Activated T-cell treated with anti-CD3 and anti-CD28 coated beads, Interleukin-2, amount 50 U/mL, for 1 hour (primary cell): Measurements from ENCODE around the gene RERG.
"Not testable (repeated sequence)": the region's sequence is repeated elsewhere in the genome, so short reads cannot be mapped to it uniquely, and the experiment has no call there.

Source experiments
- DNase-seq: peaks from one replicate; pipeline ENCODE4 v3.0.0-alpha.2; 2020

The RERG gene

GRCh38 chr12:15130541-15130940, 90.7 kb downstream of the RERG start:
- no peak for DNase-seq

- no peak for DNase-seq
Measured at GRCh38 chr12:15123401-15123800, 97.8 kb downstream of the RERG start.

GRCh38 chr12:15122344-15122743, 98.9 kb downstream of the RERG start:
- no peak for DNase-seq

GRCh38 chr12:15118955-15119354, 102.3 kb downstream of the RERG start:
- no peak for DNase-seq

- no peak for DNase-seq
Measured at GRCh38 chr12:15116983-15117382, 104.2 kb downstream of the RERG start.

- DNase-seq = no peak
Measured at GRCh38 chr12:15116086-15116485, 105.1 kb downstream of the RERG start.

- no peak for DNase-seq
Measured at GRCh38 chr12:15115434-15115833, 105.8 kb downstream of the RERG start.

GRCh38 chr12:15114501-15114900, 106.7 kb downstream of the RERG start:
- DNase-seq = no peak

- DNase-seq = no peak
Measured at GRCh38 chr12:15092826-15093225, 128.4 kb downstream of the RERG start.

GRCh38 chr12:15090441-15090840, 130.8 kb downstream of the RERG start:
- DNase-seq = no peak

GRCh38 chr12:15088105-15088504, 133.1 kb downstream of the RERG start:
- DNase-seq = no peak

- not testable (repeated sequence) for DNase-seq
Measured at GRCh38 chr12:15077751-15078150, 143.5 kb downstream of the RERG start.

- no peak for DNase-seq
Measured at GRCh38 chr12:15074351-15074750, 146.9 kb downstream of the RERG start.

GRCh38 chr12:15059123-15059522, 162.1 kb downstream of the RERG start:
- DNase-seq = no peak
